ENCODE results near the gene MLEC.

The MLEC gene

GRCh38 chr12:120697344-120697743 is 10.4 kb downstream of the MLEC start:
- Histone ChIP-seq H3K4me1 (peaks cover 8% of the 10 kb centered on the region), H2AFZ (no peak overlapping the region), H3K4me3 (ENCODE audit: low read depth, low read length) (no peak overlapping the region), H3K79me2 (peaks cover 27% of the 10 kb centered on the region), H3K27me3 (ENCODE audit: control insufficient read depth, insufficient read depth, low read length) (no peaks in the 10 kb centered on the region), H3K36me3 (ENCODE audit: control insufficient read depth, insufficient read depth, low read length) (no peaks in the 10 kb centered on the region), H3K9me3 (ENCODE audit: control insufficient read depth, low read length) (no peaks in the 10 kb centered on the region), H3K9ac (no peak overlapping the region), H3K4me2 (ENCODE audit: low read length) (no peak overlapping the region), H3K27ac (no peak overlapping the region)
- TF ChIP-seq CTCF (IDR thresholded peaks at IDR 0.05): no peak

- H3K4me2 ChIP-seq (ENCODE audit: low read length): no peak overlapping the region
- no peaks in the 10 kb centered on the region for H3K36me3 ChIP-seq (ENCODE audit: control insufficient read depth, insufficient read depth, low read length)
- no peak overlapping the region for H2AFZ ChIP-seq
- no peak overlapping the region for H3K9ac ChIP-seq
- no peak for TF ChIP-seq CTCF (IDR thresholded peaks at IDR 0.05)
- no peaks in the 10 kb centered on the region for H3K27me3 ChIP-seq (ENCODE audit: control insufficient read depth, insufficient read depth, low read length)
- H3K4me1 ChIP-seq: no peaks in the 10 kb centered on the region
- H3K27ac ChIP-seq: peak overlapping the region; percentile 33
- H3K9me3 ChIP-seq (ENCODE audit: control insufficient read depth, low read length): no peaks in the 10 kb centered on the region
- H3K79me2 ChIP-seq: peaks cover 26% of the 10 kb centered on the region
- H3K4me3 ChIP-seq (ENCODE audit: low read depth, low read length): no peak overlapping the region
Observed at GRCh38 chr12:120698665-120699064, 11.7 kb downstream of the MLEC start.

- TF ChIP-seq CTCF (IDR thresholded peaks at IDR 0.05): no peak
- Histone ChIP-seq H3K4me2 (ENCODE audit: low read length) (no peak overlapping the region), H3K4me3 (ENCODE audit: low read depth, low read length) (no peak overlapping the region), H2AFZ (no peak overlapping the region), H3K79me2 (peaks cover 18% of the 10 kb centered on the region), H3K27ac (no peak overlapping the region), H3K27me3 (ENCODE audit: control insufficient read depth, insufficient read depth, low read length) (no peaks in the 10 kb centered on the region), H3K4me1 (no peaks in the 10 kb centered on the region), H3K9me3 (ENCODE audit: control insufficient read depth, low read length) (no peaks in the 10 kb centered on the region), H3K36me3 (ENCODE audit: control insufficient read depth, insufficient read depth, low read length) (no peaks in the 10 kb centered on the region), H3K9ac (no peak overlapping the region)
Observed at GRCh38 chr12:120699553-120699952, 12.6 kb downstream of the MLEC start.

GRCh38 chr12:120700886-120701285 is 13.9 kb downstream of the MLEC start:
- Histone ChIP-seq H3K36me3 (ENCODE audit: control insufficient read depth, insufficient read depth, low read length) (no peaks in the 10 kb centered on the region), H3K79me2 (peaks cover 10% of the 10 kb centered on the region), H3K27ac (no peak overlapping the region), H3K4me1 (no peaks in the 10 kb centered on the region), H3K4me3 (ENCODE audit: low read depth, low read length) (no peak overlapping the region), H3K4me2 (ENCODE audit: low read length) (no peak overlapping the region), H2AFZ (no peak overlapping the region), H3K9ac (no peak overlapping the region), H3K9me3 (ENCODE audit: control insufficient read depth, low read length) (no peaks in the 10 kb centered on the region), H3K27me3 (ENCODE audit: control insufficient read depth, insufficient read depth, low read length) (no peaks in the 10 kb centered on the region)
- TF ChIP-seq CTCF (IDR thresholded peaks at IDR 0.05): no peak

- Histone ChIP-seq H3K27ac (peak overlapping the region; percentile 15), H2AFZ (no peak overlapping the region), H3K4me2 (ENCODE audit: low read length) (no peak overlapping the region), H3K36me3 (ENCODE audit: control insufficient read depth, insufficient read depth, low read length) (no peaks in the 10 kb centered on the region), H3K27me3 (ENCODE audit: control insufficient read depth, insufficient read depth, low read length) (no peaks in the 10 kb centered on the region), H3K9me3 (ENCODE audit: control insufficient read depth, low read length) (no peaks in the 10 kb centered on the region), H3K4me3 (ENCODE audit: low read depth, low read length) (no peak overlapping the region), H3K9ac (no peak overlapping the region), H3K79me2 (peaks cover 3% of the 10 kb centered on the region), H3K4me1 (no peaks in the 10 kb centered on the region)
- no peak for TF ChIP-seq CTCF (IDR thresholded peaks at IDR 0.05)
Observed at GRCh38 chr12:120702637-120703036, 15.7 kb downstream of the MLEC start.

Measured in parathyroid adenoma (tissue), 2 donors.